Mesendoderm (in vitro differentiated cells): ENCODE measurements around the gene MESD.

Source experiments
- DNase-seq: peaks from one replicate; pipeline ENCODE4 v3.0.0; 2013
- H2AK5ac ChIP-seq: 2 replicates; pipeline ENCODE4 v1.6.1; 2013; ENCODE audit warnings: low read length, inconsistent platforms
- H2BK120ac ChIP-seq: 2 replicates; pipeline ENCODE4 v1.6.1; 2013; ENCODE audit warnings: low read depth, mild to moderate bottlenecking, low read length, moderate library complexity, mixed read lengths
- H2BK15ac ChIP-seq: replicated peaks from 2 replicates; pipeline ENCODE4 v1.6.1; 2013; ENCODE audit warnings: low read depth, mild to moderate bottlenecking, moderate library complexity
- H2BK5ac ChIP-seq: 2 replicates; pipeline ENCODE4 v1.6.1; 2013; ENCODE audit warnings: low read length, inconsistent platforms
- H3K18ac ChIP-seq: 2 replicates; pipeline ENCODE4 v1.6.1; 2013; ENCODE audit warnings: mild to moderate bottlenecking, low read length, mixed read lengths
- H3K23ac ChIP-seq: one replicate; pipeline ENCODE4 v1.6.1; 2013; ENCODE audit warnings: low read length
- H3K27ac ChIP-seq: 2 replicates; pipeline ENCODE4 v1.5.1; 2013; ENCODE audit warnings: low read depth, mild to moderate bottlenecking, inconsistent platforms, low read length, moderate library complexity
- H3K27me3 ChIP-seq: 2 replicates; pipeline ENCODE4 v1.6.1; 2013; ENCODE audit warnings: low read length, control low read depth, mild to moderate bottlenecking, inconsistent platforms; ENCODE audit not compliant: insufficient read depth, poor library complexity
- H3K36me3 ChIP-seq: 2 replicates; pipeline ENCODE4 v1.6.1; 2013; ENCODE audit warnings: low read length, inconsistent platforms; ENCODE audit not compliant: control insufficient read depth, insufficient read depth
- H3K4ac ChIP-seq: one replicate; pipeline ENCODE4 v1.6.1; 2013; ENCODE audit warnings: low read depth, mild to moderate bottlenecking, low read length, moderate library complexity
- H3K4me1 ChIP-seq: 2 replicates; pipeline ENCODE4 v1.6.1; 2013; ENCODE audit warnings: low read depth, low read length, inconsistent platforms; ENCODE audit not compliant: control insufficient read depth
- H3K4me2 ChIP-seq: 2 replicates; pipeline ENCODE4 v1.6.1; 2013; ENCODE audit warnings: low read length
- H3K4me3 ChIP-seq: 2 replicates; pipeline ENCODE4 v1.5.1; 2013; ENCODE audit warnings: mild to moderate bottlenecking, low read length
- H3K56ac ChIP-seq: one replicate; pipeline ENCODE4 v1.6.1; 2013; ENCODE audit warnings: low read length
- H3K79me1 ChIP-seq: 2 replicates; pipeline ENCODE4 v1.6.1; 2013; ENCODE audit warnings: low read length, inconsistent platforms
- H3K79me2 ChIP-seq: 2 replicates; pipeline ENCODE4 v1.6.1; 2013; ENCODE audit warnings: mild to moderate bottlenecking, low read length; ENCODE audit not compliant: control insufficient read depth, insufficient read depth
- H3K9ac ChIP-seq: 2 replicates; pipeline ENCODE4 v1.6.1; 2013; ENCODE audit warnings: low read length, inconsistent platforms
- H4K5ac ChIP-seq: one replicate; pipeline ENCODE4 v1.6.1; 2013; ENCODE audit warnings: low read length
- H4K8ac ChIP-seq: one replicate; pipeline ENCODE4 v1.6.1; 2013; ENCODE audit warnings: low read depth, mild to moderate bottlenecking, control low read depth, low read length, moderate library complexity
- WGBS: extraction: QIAGEN DNeasy Blood & Tissue Kit; methylation state at CpG from one replicate; pipeline ENCODE4 v1.1.7; 2013; ENCODE audit warnings: low lambda C conversion rate, missing lambda C conversion rate; ENCODE audit not compliant: insufficient coverage; ENCODE audit errors: extremely low coverage; 5-methylcytosine and 5-hydroxymethylcytosine counted together

The MESD gene

DNA sequence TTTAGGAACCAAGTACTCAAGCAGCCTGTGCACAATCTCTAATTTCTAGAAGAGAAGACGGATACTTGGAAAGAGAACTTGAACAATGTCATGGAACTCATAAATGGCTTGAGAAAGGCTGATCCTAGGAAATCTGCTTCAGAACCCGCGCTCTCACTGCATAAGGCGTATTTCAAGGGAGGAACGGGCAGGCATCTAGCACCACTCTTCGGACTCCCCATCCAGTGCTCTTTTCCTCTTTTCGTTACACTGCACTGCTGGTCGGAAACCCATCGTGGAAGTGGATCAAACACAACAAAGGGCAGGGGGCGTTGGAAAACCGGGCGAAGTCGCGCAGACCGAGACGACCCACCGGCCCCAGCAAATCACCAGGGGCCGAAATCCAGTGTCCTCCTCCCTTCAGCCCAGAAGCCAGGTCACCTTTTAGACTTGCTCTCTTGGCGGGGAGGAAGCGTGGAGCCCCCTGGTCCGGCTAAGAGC lies 10.6 kb upstream of the MESD start:
- peak overlapping the region; percentile 94 for H3K56ac ChIP-seq
- H3K79me2 ChIP-seq, result peaks cover 14% of the 10 kb centered on the region
- no peaks in the 10 kb centered on the region for H3K27me3 ChIP-seq
- peak overlapping the region; percentile 23 for H3K4ac ChIP-seq
- H4K5ac ChIP-seq, result no peak overlapping the region
- no peak overlapping the region for H3K23ac ChIP-seq
- H3K4me2 ChIP-seq, result peak overlapping the region; percentile 42
- no peaks in the 10 kb centered on the region for H3K36me3 ChIP-seq
- no peak overlapping the region for H2BK120ac ChIP-seq
- H3K79me1 ChIP-seq, result peaks cover 10% of the 10 kb centered on the region
- H3K18ac ChIP-seq, result peak overlapping the region; percentile 71
- peak overlapping the region; percentile 73 for H2BK5ac ChIP-seq
- peaks cover 4% of the 10 kb centered on the region for H3K4me1 ChIP-seq
- peak overlapping the region; percentile 78 for H3K27ac ChIP-seq
- no CpG with 5 or more reads among the region's 21 CpGs for WGBS
- no peak overlapping the region for H2AK5ac ChIP-seq
- peak overlapping the region; percentile 26 for H3K4me3 ChIP-seq
- H4K8ac ChIP-seq, result peak overlapping the region; percentile 100
- peak overlapping the region; percentile 92 for H3K9ac ChIP-seq
- no peak for DNase-seq
- H2BK15ac ChIP-seq, result no peak overlapping the region

DNA sequence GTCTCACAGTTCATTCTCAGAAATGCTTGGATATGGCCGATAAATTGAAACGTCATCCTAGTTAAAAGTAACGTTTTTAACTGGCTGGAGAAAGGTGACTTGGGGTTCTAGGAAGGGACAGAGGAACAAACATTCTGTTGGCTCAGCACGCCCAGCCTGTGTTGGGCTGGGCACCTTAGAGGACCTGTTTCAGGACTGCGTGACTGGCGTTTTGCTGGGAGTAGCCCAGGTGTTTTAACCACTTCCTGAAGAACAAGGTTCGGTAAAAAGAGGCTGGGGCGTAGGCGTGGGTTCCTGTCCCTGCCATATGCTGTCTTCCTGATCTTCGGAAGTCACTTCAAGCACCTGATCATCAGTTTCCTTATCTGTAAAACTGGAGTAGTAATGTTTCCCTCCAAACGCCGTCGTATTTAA lies 10.0 kb upstream of the MESD start:
- no peak overlapping the region for H3K4me3 ChIP-seq
- H3K4me1 ChIP-seq, result peaks cover 4% of the 10 kb centered on the region
- H4K8ac ChIP-seq, result no peak overlapping the region
- H3K4me2 ChIP-seq, result no peak overlapping the region
- H3K56ac ChIP-seq, result peak overlapping the region; percentile 94
- no peak overlapping the region for H3K4ac ChIP-seq
- no peak for DNase-seq
- no peak overlapping the region for H2AK5ac ChIP-seq
- H2BK15ac ChIP-seq, result no peak overlapping the region
- no CpG with 5 or more reads among the region's 13 CpGs for WGBS
- peaks cover 14% of the 10 kb centered on the region for H3K79me2 ChIP-seq
- H3K27ac ChIP-seq, result no peak overlapping the region
- no peaks in the 10 kb centered on the region for H3K36me3 ChIP-seq
- no peak overlapping the region for H2BK5ac ChIP-seq
- H4K5ac ChIP-seq, result no peak overlapping the region
- H3K18ac ChIP-seq, result no peak overlapping the region
- H3K79me1 ChIP-seq, result peaks cover 10% of the 10 kb centered on the region
- peak overlapping the region; percentile 92 for H3K9ac ChIP-seq
- H2BK120ac ChIP-seq, result no peak overlapping the region
- H3K23ac ChIP-seq, result no peak overlapping the region
- no peaks in the 10 kb centered on the region for H3K27me3 ChIP-seq

DNA sequence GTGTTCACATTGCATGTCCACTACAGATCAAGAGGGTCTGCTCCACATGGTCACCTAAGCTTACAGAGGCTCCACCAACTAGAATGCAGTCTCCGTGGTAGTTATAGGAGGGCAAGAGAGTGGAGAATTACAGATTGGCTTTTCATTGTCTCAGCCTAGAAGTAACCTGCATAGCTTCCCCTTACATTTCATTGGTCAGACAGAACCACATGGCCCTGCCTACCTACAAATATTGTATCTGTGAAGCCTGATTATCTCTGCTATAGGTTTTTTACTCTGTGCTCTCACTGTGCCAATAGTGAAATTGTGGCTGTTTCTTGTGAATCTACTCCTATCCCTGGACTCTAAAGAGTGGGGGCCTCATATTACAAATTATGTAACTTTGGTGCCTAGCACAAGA lies 8.6 kb upstream of the MESD start:
- H4K8ac ChIP-seq, result no peak overlapping the region

DNA sequence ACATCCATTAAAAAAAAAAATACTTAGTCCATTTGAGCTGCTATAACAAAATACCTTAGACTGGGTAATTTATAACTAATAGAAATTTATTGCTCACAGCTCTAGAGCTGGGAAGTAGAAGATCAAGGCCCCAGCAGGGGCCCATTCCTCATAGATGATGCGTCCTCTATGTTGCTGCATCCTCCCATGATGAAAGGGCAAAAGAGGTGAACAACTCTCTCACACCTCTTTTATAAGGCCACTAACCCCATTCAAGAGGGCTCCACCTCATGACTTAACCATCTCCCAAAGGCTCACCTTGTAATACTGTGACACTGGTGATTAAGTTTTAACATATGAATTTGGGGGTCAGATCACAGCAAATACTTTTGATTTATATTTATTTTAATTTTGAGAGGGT lies 8.1 kb upstream of the MESD start:
- Histone ChIP-seq H2BK120ac (no peak overlapping the region), H2BK5ac (no peak overlapping the region), H3K56ac (no peak overlapping the region), H3K79me2 (peaks cover 5% of the 10 kb centered on the region), H3K4me3 (no peak overlapping the region), H3K36me3 (no peaks in the 10 kb centered on the region), H3K4ac (no peak overlapping the region), H3K9ac (no peak overlapping the region), H2AK5ac (no peak overlapping the region), H3K23ac (no peak overlapping the region), H4K8ac (no peak overlapping the region), H3K18ac (no peak overlapping the region), H3K27me3 (no peaks in the 10 kb centered on the region), H4K5ac (no peak overlapping the region), H3K4me2 (no peak overlapping the region), H3K27ac (no peak overlapping the region), H3K79me1 (peaks cover 4% of the 10 kb centered on the region), H3K4me1 (peaks cover 2% of the 10 kb centered on the region), H2BK15ac (no peak overlapping the region)
- peak; percentile 85 for DNase-seq
- WGBS, result no CpG with 5 or more reads among the region's 1 CpG

More for the DNA sequence above, 8.6 kb upstream of the MESD start:
- H2BK5ac ChIP-seq, result no peak overlapping the region
- no peak for DNase-seq
- no peak overlapping the region for H2BK120ac ChIP-seq
- H3K18ac ChIP-seq, result no peak overlapping the region
- H3K79me1 ChIP-seq, result peaks cover 9% of the 10 kb centered on the region
- no peak overlapping the region for H3K4me3 ChIP-seq
- peaks cover 4% of the 10 kb centered on the region for H3K4me1 ChIP-seq
- no peak overlapping the region for H2BK15ac ChIP-seq
- no peak overlapping the region for H3K4me2 ChIP-seq
- no peak overlapping the region for H3K27ac ChIP-seq
- H2AK5ac ChIP-seq, result no peak overlapping the region
- no peaks in the 10 kb centered on the region for H3K27me3 ChIP-seq
- H3K9ac ChIP-seq, result no peak overlapping the region
- H3K36me3 ChIP-seq, result no peaks in the 10 kb centered on the region
- no peak overlapping the region for H4K5ac ChIP-seq
- H3K4ac ChIP-seq, result no peak overlapping the region
- H3K56ac ChIP-seq, result peak overlapping the region; percentile 9
- no CpG with 5 or more reads among the region's 1 CpG for WGBS
- no peak overlapping the region for H3K23ac ChIP-seq
- H3K79me2 ChIP-seq, result peaks cover 9% of the 10 kb centered on the region

DNA sequence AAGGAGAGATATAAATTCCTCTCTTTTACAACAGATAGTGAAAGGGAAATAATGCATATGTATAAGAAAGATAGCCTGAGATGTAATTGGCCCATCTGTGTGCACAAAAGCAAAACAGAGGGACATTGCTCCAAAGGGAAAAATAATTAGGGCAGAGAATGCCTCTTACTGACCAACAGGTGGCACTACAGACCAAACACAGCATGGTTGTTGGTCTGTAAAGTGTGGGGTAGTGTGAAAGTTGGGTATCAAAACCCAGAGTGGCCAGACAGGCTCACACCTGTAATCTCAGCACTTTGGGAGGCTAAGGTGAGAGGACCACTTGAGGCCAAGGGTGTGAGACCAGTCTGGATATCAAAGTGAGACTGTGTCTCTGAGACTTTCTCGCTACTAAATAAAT lies 6.6 kb upstream of the MESD start:
- Histone ChIP-seq H4K5ac (no peak overlapping the region), H2BK5ac (no peak overlapping the region), H3K79me1 (no peaks in the 10 kb centered on the region), H2BK15ac (no peak overlapping the region), H2BK120ac (no peak overlapping the region), H3K36me3 (no peaks in the 10 kb centered on the region), H3K27ac (no peak overlapping the region), H3K4me2 (no peak overlapping the region), H3K56ac (no peak overlapping the region), H3K79me2 (no peaks in the 10 kb centered on the region), H3K9ac (no peak overlapping the region), H3K4me3 (no peak overlapping the region), H3K18ac (no peak overlapping the region), H3K23ac (no peak overlapping the region), H3K4ac (no peak overlapping the region), H2AK5ac (no peak overlapping the region), H3K4me1 (no peaks in the 10 kb centered on the region), H3K27me3 (no peaks in the 10 kb centered on the region), H4K8ac (no peak overlapping the region)
- no CpG with 5 or more reads among the region's 1 CpG for WGBS
- DNase-seq, result peak; percentile 72

DNA sequence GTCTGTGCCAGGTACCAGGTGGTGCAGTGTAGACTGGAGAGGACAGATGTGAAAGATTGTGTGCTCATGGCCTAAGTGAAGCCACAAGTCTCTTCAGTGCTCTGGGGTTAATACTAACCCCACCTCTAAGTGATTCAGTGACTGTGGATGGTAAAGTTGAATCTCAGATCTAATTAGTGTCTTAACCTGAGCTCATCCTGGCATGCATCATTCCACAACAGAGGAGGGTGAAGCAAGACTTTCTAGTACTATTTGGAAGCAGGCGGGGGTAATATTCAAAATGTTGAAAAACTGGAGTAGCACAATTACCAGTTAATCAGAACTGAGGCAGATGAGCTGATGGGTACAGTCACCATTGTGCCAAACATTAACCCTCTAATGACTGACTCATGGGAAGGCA lies 2.8 kb upstream of the MESD start:
- DNase-seq, result no peak
- H3K4me3 ChIP-seq, result no peak overlapping the region
- no peak overlapping the region for H3K9ac ChIP-seq

More for the DNA sequence above, 2.8 kb upstream of the MESD start:
- H3K36me3 ChIP-seq, result no peaks in the 10 kb centered on the region
- no peak overlapping the region for H2AK5ac ChIP-seq
- no peak overlapping the region for H3K56ac ChIP-seq
- H3K79me1 ChIP-seq, result peaks cover 11% of the 10 kb centered on the region
- WGBS, result no CpG with 5 or more reads among the region's 1 CpG
- no peak overlapping the region for H2BK5ac ChIP-seq
- no peak overlapping the region for H4K5ac ChIP-seq
- no peaks in the 10 kb centered on the region for H3K27me3 ChIP-seq
- peaks cover 18% of the 10 kb centered on the region for H3K79me2 ChIP-seq
- peaks cover 10% of the 10 kb centered on the region for H3K4me1 ChIP-seq
- H2BK120ac ChIP-seq, result no peak overlapping the region
- no peak overlapping the region for H3K27ac ChIP-seq
- no peak overlapping the region for H3K4ac ChIP-seq
- no peak overlapping the region for H2BK15ac ChIP-seq
- no peak overlapping the region for H3K4me2 ChIP-seq
- H3K18ac ChIP-seq, result no peak overlapping the region
- H4K8ac ChIP-seq, result no peak overlapping the region
- H3K23ac ChIP-seq, result no peak overlapping the region
